Uterus (tissue), 2 donors: Measurements from ENCODE around the gene PCDH9.

Source experiments
- CTCF ChIP-seq, 4 experiments: fragments of 200-600 bp in 2 of 4; fragments of 450-650 bp in 2 of 4; sonication (generic) in 2 of 4; IDR thresholded peaks; one replicate each; pipeline ENCODE4 v1.5.1; 2016 to 2019; ENCODE audit warnings: antibody characterized with exemption in 4 of 4, mild to moderate bottlenecking in 2 of 4, moderate library complexity in 1 of 4
- POLR2A ChIP-seq, 2 donors: fragments of 450-650 bp; IDR thresholded peaks; one replicate each; pipeline ENCODE4 v1.6.1; 2016; ENCODE audit warnings: antibody characterized with exemption in 2 of 2, mild to moderate bottlenecking in 1 of 2, moderate library complexity in 1 of 2

GRCh38 chr13:67052550-67053490 is 177.3 kb downstream of the PCDH9 start:
- no peak for TF ChIP-seq CTCF (IDR thresholded peaks at IDR 0.05)
- no peak for TF ChIP-seq POLR2A (IDR thresholded peaks at IDR 0.05)
